IPS-15b (cell line): Measurements from ENCODE around the gene CCR4.
"Not testable (repeated sequence)": the region's sequence is repeated elsewhere in the genome, so short reads cannot be mapped to it uniquely, and the experiment has no call there.

Experiments used
- H3K27me3 ChIP-seq: one replicate; pipeline ENCODE4 v1.6.1; 2013; ENCODE audit warnings: low read length; ENCODE audit not compliant: control insufficient read depth, insufficient read depth
- H3K36me3 ChIP-seq: one replicate; pipeline ENCODE4 v1.6.1; 2013; ENCODE audit warnings: low read length; ENCODE audit not compliant: control insufficient read depth, insufficient read depth
- H3K4me1 ChIP-seq: one replicate; pipeline ENCODE4 v1.6.1; 2013; ENCODE audit warnings: mild to moderate bottlenecking, low read length; ENCODE audit not compliant: control insufficient read depth, insufficient read depth
- H3K4me3 ChIP-seq: one replicate; pipeline ENCODE4 v1.5.1; 2013; ENCODE audit warnings: low read depth, low read length
- H3K9ac ChIP-seq: one replicate; pipeline ENCODE4 v1.6.1; 2013; ENCODE audit warnings: low read depth, mild to moderate bottlenecking, low read length
- H3K9me3 ChIP-seq: one replicate; pipeline ENCODE4 v1.6.1; 2013; ENCODE audit warnings: mild to moderate bottlenecking, low read length; ENCODE audit not compliant: control insufficient read depth, insufficient read depth

CCR4 gene

DNA sequence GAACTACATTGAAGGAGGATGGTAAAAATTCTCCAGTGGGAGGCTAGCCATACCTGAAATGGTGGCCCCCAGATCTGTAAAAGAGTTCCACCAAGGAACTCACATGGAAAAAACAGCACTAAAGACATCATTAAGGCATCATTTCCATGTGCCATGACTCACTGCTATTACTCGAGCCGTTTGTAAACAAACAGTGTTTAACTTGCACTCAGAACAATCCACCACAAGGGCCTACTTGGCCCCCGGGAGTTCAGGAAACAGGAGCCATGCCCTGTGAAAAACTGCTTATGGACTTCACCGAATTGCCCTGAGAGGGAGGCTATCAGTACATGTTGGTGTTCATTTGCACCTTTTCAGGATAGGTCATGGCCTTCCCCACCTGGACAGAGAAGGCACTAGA, 18.2 kb downstream of the CCR4 start:
- Histone ChIP-seq H3K4me3 (no peak overlapping the region), H3K4me1 (no peaks in the 10 kb centered on the region), H3K9ac (no peak overlapping the region), H3K9me3 (peaks cover 7% of the 10 kb centered on the region), H3K36me3 (no peaks in the 10 kb centered on the region), H3K27me3 (no peaks in the 10 kb centered on the region)

DNA sequence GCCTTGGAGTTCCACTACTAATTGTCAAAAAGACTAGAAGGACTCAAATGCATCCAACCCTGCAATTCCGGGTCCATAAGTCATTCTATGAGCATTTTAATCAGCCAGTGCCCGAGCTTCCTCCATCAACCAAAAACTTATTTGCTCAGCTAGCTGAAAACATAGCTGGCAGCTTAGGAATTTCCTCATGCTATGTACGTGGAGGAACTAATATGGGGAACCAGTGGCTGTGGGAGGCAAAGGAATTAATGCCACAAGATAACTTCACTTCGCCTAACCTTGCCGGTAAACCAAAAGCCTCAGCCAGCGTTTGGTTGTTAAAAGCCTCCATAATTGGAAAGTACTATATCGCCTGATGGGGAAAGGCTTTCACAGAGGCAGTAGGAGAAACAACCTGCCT, 19.8 kb downstream of the CCR4 start:
- H3K36me3 ChIP-seq, H3K4me1 ChIP-seq, H3K4me3 ChIP-seq, H3K9ac ChIP-seq, H3K9me3 ChIP-seq, H3K27me3 ChIP-seq: not testable (repeated sequence)

DNA sequence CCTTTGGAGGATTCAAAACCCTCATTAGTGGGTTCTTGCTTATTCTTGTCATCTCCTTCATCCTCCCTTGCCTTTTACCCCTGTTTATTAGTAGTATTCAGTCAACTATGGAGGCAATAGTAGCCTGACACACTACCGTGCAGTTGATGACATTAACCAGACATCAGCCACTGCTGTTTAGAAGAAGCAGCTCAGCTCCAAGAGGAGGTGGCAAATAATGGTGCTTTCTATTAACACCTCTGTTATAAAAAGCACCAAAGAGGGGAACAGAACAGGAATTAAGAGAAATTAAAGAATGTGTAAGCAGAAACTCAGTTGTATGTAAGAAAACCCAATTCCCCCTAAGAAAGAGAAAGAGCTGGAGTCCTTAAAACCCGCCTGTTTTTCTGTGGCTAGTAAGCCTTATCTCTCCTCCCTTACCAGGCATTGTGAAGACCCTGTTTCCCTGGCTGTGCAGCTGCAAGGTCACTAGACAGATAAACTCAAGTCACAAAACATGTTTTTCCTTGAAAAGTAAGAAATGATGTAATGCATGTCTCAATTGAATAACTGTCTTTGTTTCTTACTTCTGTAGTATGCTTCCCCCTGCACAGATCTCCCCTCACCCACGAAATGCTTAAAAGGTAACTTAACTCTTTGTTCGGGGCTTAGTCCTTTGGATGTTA, 21.2 kb downstream of the CCR4 start:
- no peak overlapping the region for H3K9ac ChIP-seq
- H3K4me1 ChIP-seq = no peaks in the 10 kb centered on the region
- no peaks in the 10 kb centered on the region for H3K9me3 ChIP-seq

DNA sequence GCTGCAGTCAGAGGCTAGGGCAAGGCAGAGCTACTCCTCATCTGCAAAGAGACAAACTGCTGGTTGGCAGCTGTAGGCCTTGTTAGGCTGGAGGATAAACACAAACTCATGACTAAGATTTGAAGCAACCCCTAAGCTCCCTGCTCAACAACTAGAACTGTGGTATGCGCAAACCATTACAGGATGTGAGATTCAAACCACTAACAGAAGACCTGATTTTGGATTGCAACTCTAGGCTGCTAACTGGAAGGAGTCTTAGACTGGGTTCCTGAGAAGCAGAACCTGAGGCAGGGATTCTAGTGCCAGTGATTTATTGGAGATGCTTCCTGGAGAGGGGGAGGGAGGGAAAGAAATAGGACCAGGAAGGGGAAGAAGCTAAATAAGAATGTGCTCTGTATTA, 22.5 kb downstream of the CCR4 start:
- Histone ChIP-seq H3K9ac (no peak overlapping the region), H3K4me1 (no peaks in the 10 kb centered on the region), H3K9me3 (no peaks in the 10 kb centered on the region), H3K27me3 (no peaks in the 10 kb centered on the region), H3K4me3 (no peak overlapping the region), H3K36me3 (no peaks in the 10 kb centered on the region)

More for the DNA sequence above, 21.2 kb downstream of the CCR4 start:
- Histone ChIP-seq H3K27me3 (no peaks in the 10 kb centered on the region), H3K36me3 (no peaks in the 10 kb centered on the region), H3K4me3 (no peak overlapping the region)

DNA sequence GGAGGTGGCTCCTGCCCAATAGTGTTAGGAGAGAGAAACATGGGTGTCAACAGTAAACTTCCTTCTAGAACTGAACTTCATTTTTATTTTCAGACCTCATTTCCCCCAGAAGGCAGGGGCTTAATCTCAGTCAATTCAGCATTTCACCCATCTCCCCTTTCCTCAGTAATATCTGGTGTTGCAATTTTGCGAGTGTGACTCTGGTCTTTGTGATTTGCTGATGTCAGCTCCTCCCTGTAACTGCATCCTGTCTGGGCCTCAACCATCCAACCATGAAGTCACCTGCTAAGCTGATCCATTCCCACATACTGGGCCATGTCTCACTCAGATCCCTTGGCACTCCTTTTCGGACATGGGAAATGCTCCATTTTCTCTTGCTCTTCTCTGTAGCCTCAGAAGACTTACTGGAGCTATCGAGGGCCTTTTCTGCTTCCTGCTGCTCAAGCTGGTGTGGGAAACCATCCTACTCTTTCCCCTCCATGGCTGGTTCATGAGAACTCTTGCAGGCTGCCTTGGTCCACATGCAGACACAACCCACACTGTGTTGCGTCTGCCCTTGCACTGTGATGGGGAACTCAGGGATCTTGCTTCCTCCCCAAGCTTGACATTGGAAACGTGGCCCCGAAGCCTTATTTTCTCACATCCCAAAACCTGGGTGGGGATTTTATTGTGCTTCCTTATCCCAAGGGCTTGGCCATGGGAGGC, 24.6 kb downstream of the CCR4 start:
- Histone ChIP-seq H3K36me3 (no peaks in the 10 kb centered on the region), H3K4me3 (no peak overlapping the region), H3K27me3 (no peaks in the 10 kb centered on the region), H3K4me1 (no peaks in the 10 kb centered on the region), H3K9me3 (no peaks in the 10 kb centered on the region), H3K9ac (no peak overlapping the region)

DNA sequence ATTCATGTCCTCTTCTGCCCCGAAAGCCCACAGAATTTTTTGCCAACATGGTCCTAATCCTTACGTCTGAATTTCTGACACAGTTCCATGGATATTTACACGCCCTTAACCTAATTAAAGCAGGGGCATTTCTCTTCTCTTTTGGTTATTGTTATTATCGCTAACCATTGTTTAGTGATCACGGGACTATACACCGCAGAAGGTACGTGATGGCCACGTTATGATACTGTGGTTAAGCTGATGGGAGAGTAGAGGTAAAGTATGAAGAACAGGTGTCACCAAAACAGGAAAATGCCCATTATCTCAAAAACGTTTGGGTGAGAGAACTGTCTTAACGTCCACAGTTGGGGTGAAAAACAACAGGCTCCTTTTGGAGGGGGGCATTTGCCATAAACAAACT, 26.4 kb downstream of the CCR4 start:
- no peaks in the 10 kb centered on the region for H3K36me3 ChIP-seq
- H3K27me3 ChIP-seq = no peaks in the 10 kb centered on the region
- H3K9ac ChIP-seq = no peak overlapping the region
- no peaks in the 10 kb centered on the region for H3K9me3 ChIP-seq
- H3K4me1 ChIP-seq = no peaks in the 10 kb centered on the region
- H3K4me3 ChIP-seq = no peak overlapping the region

DNA sequence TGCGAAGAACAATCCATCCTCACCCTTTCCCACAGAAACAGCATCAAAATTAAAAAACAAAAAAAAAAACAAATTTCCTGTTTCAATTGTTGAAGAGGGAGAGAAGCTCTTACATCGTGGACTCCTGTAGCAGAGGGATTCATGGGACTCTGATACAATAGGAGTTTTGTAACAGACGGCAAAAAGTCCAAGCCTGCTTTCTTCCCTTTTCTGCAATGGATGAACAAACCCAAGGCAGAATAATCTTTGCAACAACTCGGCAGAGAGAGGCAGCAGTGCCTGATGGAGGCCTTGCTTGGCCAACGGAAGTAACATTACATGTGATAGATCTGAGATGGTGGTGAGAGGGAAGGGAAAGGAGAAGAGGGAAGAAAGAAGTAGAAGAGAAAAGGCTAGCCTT, 26.9 kb downstream of the CCR4 start:
- Histone ChIP-seq H3K36me3 (no peaks in the 10 kb centered on the region), H3K4me1 (no peaks in the 10 kb centered on the region), H3K9me3 (no peaks in the 10 kb centered on the region), H3K4me3 (no peak overlapping the region), H3K27me3 (no peaks in the 10 kb centered on the region), H3K9ac (no peak overlapping the region)

DNA sequence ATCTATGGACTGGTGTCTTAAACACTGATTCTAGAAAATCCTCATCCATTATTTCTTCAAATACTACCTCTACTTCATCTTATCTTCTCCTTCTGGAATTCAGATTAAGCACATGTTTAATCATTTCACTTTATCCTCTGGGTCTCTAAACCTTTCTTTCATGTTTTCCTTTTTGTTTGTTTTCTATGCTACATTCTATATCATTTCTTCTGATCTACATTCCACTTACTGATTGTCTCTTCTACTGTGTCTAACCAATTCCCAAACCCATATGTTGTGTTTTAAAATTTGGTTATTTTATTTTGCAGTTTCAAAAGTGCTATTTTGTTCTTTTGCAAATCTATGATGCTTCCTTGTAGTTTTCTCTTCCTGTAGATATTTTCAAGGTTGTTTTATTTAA, 31.7 kb downstream of the CCR4 start:
- Histone ChIP-seq H3K9ac (no peak overlapping the region), H3K9me3 (no peaks in the 10 kb centered on the region), H3K4me1 (no peaks in the 10 kb centered on the region), H3K4me3 (no peak overlapping the region), H3K27me3 (no peaks in the 10 kb centered on the region), H3K36me3 (no peaks in the 10 kb centered on the region)

DNA sequence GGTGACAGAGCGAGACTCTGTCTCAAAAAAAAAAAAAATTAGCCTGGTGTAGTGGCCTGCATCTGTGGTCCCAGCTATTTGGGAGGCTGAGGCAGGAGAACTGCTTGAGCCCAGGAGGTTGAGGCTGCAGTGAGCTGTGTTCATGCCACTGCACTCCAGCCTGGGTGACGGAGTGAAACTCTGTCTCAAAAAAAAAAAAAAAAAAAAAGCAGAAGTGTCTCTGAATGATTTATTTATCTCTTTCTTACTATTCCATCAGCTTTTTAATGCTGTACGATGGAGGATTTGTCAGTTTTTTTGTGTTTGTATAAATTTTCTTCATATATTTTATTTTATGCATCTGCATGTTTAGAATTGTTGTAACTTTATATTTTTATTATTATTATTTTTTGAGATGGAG, 33.5 kb downstream of the CCR4 start:
- H3K9me3 ChIP-seq, H3K4me3 ChIP-seq, H3K36me3 ChIP-seq, H3K4me1 ChIP-seq, H3K27me3 ChIP-seq, H3K9ac ChIP-seq: not testable (repeated sequence)

DNA sequence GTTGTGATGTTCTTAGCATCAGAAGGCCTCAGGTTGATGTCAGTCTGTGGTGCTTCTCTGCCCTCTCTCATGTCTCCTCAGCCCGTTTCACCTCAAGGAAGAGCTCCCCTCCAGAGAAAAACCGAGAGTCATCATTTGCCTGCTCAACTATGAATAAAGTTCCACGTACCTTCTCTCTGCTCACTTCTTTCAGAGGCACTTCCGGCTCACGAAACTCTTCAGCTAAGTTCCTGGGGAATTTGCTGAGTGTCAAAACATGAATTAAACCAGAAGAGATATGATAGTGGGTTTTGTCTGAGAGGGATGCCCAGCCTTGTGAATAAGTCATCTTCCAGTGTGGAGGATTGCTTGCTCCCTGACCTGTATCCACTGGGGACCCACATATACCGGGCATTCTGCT, 37.7 kb downstream of the CCR4 start:
- H3K36me3 ChIP-seq = no peaks in the 10 kb centered on the region
- no peak overlapping the region for H3K4me3 ChIP-seq
- H3K9me3 ChIP-seq = no peaks in the 10 kb centered on the region
- H3K27me3 ChIP-seq = no peaks in the 10 kb centered on the region
- no peaks in the 10 kb centered on the region for H3K4me1 ChIP-seq
- no peak overlapping the region for H3K9ac ChIP-seq

DNA sequence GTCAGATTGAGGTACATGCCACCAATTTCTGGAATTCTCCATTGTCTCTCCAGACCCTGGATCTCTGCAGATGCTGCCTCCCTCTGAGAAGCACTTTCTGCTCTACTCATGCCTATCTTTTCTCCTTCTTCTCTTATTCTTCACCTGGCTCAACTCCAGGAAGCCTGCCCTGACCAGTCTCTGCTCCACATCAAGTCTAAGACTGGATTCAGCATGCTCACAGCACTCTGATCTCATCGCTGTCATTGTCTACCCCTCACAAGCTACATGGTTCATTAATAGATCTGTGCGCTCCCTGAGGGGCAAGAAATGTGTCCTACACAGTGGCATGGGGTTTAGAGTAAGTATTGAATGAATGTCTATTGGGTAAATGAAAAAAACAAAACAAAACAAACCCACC, 38.7 kb downstream of the CCR4 start:
- Histone ChIP-seq H3K36me3 (no peaks in the 10 kb centered on the region), H3K4me1 (no peaks in the 10 kb centered on the region), H3K4me3 (no peak overlapping the region), H3K9ac (no peak overlapping the region), H3K27me3 (no peaks in the 10 kb centered on the region), H3K9me3 (no peaks in the 10 kb centered on the region)

DNA sequence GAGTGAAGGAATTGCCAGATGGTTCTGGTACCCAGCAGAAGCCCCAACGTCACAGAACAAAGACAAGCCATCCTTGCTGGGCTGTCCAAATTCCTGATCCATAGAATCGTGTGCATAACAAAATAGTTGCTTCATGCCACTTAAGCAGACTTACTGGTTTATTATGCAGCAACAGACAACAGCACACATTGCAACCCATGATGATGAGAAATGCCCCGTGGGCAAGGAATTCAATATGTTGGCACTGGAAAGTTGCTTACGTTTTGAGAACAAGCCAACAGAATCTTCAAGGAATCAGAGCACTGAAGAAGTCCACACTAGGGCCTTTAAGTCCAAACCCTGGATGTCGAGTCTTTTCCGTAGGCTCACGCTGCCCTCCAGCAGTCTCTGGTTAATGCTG, 40.3 kb downstream of the CCR4 start:
- H3K27me3 ChIP-seq = no peaks in the 10 kb centered on the region
- no peaks in the 10 kb centered on the region for H3K9me3 ChIP-seq
- H3K9ac ChIP-seq = no peak overlapping the region
- no peak overlapping the region for H3K4me3 ChIP-seq
- H3K4me1 ChIP-seq = no peaks in the 10 kb centered on the region
- H3K36me3 ChIP-seq = no peaks in the 10 kb centered on the region
